NCI-H345 (cell line): ENCODE data around the gene CPLX3.

ENCODE experiments used
- DNase-seq: peaks from one replicate; lab custom pipeline; 2025; lab: John Stamatoyannopoulos, UW

Gene CPLX3

DNA sequence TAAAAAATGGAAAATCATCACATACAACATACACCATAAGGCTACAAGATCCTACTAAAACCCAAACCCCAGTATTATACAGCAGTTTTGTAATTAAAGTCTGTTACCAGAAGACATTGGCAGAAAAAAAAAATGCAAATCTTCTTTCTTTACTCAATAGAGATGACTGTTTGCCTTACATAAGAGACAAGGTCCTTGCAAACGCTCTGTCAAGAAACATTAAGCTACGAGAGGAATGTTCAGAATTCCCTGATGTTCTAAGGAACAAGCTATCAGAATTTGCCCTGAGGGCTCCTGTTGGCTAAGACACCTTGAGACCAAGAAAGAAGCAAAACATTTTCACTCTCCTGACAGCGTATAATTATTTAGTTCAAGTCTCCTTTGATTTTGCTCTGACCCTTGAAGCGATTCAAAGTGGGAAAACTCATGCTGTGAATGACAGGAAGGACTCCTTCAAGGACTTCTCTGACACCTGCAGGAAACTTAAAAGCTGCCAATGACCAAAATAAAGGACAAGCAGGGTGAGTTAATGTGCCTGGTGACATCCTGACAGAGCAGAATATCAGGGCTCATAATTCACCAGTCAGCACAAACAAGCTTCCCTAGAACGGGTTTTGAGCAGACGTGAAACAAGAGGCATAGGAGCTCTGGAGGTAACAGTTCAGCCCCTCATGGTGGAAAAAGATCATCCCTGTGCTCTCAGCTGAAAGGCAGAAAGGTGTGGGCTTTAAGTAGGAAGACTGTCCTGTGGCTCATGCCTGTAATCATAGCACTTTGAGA is 44.2 kb downstream of the CPLX3 start:
- DNase-seq: no peak

DNA sequence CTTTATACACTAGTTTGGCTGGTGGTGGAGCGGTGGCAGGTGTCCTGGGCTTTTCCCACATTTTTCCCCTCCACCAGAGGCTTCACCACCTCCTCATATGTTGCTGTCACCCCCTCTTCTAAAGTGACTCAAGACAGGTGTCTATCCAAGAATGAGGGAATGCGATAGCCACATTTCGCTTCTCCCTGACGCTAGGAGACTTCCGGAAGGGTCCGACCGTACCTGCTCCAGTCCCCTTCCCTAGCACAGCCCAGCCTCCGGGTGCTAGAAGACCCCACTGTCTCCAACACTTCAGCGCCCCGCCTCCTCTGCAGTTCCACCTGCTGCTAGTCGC is 46.2 kb downstream of the CPLX3 start:
- DNase-seq: no peak

DNA sequence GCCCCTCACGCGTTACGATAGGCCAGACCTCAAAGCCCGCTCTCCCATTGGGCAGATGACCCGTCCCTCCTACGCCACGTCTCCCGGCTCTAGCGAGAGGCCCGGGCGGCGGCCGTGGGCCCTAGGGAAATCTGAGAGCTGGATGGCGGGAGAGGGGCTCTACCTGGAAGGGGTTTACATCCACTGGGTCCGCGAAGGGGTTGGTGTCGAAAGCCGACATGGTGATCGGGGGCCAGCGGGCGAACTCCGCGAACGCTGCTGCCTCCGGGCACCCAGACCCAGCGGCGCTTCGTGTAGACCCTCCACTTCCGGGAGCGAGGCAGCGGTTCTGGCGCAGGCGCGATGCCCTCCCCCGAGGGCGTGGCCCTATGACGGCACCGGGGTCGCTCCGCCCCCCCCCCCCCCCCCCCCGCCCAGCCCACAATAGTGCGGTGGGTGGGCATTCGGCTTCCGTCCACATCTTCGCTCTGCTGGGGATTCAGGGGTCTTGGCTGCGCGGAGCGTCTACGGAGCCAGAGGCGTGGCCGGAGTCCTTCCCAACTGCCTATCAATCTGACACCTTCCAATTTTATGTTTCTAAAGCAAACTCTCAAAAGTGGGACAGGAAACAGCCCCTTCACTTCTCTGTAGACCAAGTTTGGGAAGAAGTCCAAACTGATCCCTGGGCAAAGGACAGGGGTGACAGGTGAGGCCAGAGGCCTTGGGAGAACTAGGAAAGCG is 46.8 kb downstream of the CPLX3 start, which contains the start of gene SCAMP2:
TSS of gene SCAMP2 (minus strand) at position 330 of the 720 bp plus-strand sequence. CDS start at position 220, 110 bp downstream.
- peak; percentile 88 for DNase-seq

DNA sequence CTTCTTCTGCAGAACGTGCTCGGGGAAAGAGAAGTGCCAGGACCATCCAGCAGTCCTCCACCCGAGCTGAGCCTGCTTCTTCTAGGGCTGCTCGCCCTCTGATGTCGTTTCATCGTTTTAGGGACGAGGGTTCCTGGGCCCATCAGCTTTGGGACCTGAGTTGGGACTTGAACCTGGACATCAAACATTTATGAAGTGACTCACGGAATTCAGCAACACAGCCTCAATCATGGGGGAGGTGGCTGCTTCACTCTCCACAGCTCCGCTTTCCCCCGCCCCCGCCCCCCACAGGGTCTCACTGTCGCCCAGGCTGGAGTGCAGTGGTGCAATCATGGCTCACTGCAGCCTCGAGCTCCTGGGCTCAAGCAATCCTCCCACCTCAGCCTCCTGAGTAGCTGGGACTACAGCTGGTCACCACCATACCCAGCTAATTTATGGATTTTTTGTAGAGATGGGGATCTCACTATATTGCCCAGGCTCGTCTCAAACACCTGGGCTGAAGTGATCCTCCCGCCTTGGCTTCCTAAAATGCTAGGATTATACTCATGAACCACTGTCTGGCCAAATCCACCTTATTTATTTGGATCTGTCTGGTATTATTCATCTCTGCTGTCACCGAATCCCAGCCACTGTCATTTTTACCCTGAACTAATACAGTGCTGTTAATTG is 47.5 kb downstream of the CPLX3 start:
- peak; percentile 40 for DNase-seq

DNA sequence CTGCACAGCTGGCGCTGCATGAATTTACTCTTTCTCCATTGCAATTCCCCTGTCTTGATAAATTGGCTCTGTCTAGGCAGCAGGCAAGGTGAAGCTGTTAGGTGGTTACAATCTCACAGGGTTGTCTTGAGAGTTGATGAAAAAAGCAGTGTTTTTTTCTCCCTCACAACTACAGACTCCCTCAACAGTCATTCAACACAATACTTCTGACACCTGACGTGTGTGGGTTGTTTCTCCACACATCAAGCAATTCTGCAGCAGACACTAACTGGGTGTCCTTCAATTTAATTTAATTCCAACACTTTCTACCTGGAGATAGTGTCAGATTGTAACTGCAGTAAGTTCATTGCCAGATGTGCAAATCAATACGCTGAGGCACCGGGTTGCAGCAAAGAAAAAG is 51.8 kb downstream of the CPLX3 start:
- DNase-seq: no peak
